ENCODE results near the gene KRTAP12-4.
"Not testable (repeated sequence)": the region's sequence is repeated elsewhere in the genome, so short reads cannot be mapped to it uniquely, and the experiment has no call there.

KRTAP12-4 gene

DNA sequence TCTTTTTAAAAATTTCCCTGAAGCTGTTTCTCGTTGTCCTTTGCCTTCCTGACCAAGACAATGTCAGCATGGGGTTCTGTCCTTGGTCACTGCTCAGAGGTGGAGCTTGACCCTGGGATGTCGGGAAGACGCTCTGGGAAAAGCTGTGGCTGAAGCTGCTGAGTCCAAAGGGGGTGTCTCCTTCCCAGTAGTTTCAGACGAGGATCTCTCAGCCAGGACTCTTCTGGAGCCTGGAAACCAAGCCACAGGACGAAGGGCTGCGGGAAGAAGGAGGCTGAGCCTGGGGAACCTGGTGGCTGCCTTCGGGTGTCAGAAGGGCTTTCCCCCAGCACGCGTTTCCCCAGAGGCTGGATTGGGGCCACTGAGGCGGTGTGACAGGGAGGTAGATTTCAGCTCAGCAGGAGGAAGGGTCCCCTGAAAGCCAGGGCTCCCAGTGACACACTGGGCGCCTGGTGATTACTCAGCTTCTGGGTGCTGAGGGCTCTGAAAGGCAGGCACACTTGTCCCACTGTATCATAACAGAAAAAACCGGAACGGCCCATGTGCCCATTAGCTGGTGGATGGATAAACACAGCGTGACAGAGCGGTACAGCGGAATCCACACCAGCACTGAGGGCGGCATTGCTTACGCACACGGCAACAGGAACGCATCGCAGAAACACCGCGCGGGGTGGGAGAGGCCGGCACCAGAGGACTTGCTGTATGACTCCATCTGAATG is 32.5 kb upstream of the KRTAP12-4 start:
- no peak for FAIRE-seq

DNA sequence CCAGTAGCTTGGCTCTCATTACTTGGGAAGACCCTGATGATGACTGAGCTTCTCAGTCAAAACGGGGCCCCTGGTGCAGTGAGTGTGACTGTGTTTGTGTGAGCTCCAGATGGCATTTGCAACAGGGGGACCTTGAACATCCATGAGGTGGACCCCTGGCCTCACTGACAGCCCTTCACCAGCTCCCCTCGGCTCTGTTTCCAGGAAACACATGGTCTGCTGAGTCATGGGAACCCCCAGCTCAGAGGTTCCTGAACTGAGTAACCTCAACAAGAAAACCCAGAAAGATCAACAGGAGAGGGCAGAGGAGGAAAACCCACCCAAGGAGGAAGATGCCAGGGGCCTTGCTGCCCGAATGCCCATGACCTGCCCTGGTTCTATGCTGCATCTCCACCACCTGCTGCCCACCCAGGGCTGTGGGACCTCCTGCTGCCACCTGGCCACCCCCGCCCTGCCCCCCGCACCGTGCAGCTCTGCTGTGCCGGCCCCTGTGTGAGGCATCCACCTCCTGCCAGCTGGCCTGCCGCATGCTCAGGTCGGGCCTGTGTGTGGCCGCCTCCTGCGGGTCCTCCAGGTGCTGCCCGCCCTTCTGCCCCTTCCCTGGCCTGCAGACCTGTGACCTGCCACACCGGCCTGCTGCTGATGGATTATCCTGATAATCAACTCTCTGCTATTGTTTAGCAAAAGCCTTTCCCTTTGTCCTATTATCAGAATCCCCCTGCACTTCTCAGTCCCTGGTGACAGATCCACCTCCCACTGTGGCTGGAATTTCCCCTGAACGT is 31.7 kb upstream of the KRTAP12-4 start:
- no peak for FAIRE-seq

DNA sequence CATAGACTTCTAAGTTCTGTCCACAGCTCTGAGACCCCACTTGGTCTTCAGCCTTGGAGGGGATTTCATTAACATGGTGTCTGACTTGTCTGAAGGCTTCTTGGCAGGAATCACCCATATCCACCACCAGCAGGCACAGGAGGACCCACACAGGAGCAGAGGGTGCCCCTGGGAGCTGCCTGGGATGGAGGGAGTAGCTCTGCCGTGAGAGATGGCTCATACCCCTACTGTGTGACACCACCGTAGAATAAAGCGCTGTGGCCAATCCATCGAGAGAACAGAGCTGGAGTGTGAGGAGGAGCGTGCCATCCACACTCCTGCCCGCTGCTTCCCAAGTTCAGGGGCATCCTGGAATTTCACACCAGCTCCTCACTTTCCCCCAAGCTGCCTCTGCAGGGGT is 30.6 kb upstream of the KRTAP12-4 start:
- not testable (repeated sequence) for FAIRE-seq

DNA sequence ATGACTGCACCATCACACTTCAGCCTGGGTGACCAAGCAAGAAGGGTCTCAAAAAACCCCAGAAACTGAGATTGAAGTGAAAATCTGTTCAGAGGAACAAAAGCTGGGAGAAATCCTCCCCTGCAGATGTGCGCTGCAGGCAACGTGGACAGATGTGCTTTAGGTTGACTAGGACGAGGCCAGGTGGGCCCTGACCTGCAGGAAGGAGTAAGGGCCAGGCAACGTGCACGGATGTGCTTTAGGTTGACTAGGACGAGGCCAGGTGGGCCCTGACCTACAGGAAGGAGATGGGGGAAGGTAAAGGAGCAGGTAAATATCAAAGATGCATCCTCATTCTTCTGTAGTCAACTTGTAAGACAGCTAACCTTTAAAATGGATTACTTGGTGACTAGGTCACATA is 30.0 kb upstream of the KRTAP12-4 start:
- no peak for FAIRE-seq

DNA sequence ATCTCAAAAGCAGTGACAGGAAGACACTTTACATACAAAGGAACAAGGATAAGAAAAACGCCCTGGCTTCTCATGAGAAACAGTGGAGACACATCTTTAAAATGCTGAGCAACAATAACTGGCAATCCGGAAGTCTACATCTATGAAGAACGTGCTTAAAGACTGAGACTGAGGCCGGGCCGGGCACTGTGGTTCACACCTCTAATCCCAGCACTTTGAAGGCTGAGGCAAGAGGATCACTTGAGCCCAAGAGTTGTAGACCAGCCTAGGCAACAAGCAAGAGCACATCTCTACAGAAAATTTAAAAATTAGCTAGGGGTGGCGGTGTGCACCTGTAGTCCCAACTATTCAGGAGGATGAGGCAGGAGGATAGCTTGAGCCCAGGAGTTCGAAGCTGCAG is 29.6 kb upstream of the KRTAP12-4 start:
- FAIRE-seq = no peak

DNA sequence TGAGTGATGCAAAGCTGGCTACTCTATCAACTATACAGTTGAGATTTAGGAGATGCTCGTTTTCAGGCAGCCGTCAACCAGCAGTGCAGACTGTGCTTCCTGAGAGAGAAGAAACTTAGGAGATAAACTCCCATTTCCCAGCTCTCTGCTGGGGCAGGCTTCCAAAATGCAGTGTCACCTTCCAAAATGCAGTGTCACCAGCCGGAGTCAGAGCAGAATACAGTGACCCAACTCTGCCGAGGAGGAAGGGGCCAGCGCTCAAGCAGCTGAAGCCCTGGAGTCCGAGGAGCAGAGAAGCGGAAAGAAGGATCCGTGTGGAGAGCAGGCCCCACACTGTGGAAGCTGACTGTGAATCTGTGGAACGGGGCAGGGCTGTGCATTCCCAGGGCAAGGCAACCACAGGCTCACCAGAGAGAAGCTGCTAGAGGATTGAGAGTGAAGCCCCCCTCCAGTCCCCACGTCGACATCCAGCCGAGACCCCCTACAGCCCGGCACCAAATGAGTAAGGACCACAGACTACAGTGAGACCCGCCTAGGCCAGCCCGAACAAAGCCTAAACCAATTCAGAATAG is 28.2 kb upstream of the KRTAP12-4 start:
- FAIRE-seq = no peak

DNA sequence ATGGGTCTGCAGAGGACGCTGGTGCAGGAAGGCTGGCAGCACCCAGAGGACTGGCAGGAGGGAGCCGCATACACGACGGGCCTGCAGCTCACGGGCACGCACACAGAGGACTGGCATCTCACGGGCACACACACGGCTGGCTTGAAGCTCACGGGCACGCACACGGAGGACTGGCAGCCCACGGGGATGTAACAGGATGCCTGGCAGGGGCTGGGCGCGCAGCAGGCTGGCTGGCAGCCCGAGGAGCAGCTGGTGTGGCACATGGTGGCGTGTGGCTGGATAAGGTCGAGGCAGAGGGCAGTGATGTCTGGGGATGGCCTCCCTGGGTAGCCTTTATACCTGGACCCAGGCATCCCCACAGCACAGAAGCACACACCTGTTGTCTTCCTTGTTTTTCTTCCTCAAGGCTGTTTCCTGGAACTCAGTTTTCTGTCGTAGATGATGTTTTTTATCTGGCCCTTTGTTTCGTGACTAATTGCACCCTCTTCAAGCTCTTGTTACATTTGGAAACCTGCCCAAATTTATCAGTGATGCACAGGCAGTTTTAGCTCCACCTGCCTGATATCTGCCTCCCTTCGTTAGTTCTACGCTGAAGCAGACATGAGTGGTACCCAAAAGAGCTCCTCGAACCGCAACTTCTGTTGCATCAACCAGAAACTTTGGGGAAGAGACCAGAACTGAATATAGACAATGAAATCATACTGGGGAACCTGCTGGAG is 27.6 kb upstream of the KRTAP12-4 start, which contains the start of gene KRTAP12-1:
Gene KRTAP12-1, minus strand, starts transcription at position 303 of the 719 bp plus-strand sequence. Its CDS starts 40 bp downstream, at position 263.
- FAIRE-seq = no peak

DNA sequence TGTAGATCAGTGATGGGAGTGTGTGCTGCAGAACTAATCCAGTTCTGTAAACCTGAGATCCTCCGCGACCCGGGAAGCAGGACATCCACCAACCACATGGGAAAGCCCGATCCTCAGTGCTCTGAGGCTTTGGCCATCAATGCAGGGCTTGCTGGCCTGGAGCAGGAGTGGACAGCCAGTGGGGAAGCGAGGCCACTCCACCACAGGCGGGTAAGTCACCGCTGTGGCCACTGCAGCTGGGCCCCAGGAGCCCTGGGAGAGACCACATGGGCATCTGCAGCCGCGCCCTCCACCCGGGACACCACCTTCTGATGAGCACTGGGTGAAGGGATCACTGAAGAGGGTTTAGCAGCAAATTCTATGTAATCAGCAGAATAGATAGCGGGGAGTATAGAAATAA is 26.7 kb upstream of the KRTAP12-4 start:
- no peak for FAIRE-seq

DNA sequence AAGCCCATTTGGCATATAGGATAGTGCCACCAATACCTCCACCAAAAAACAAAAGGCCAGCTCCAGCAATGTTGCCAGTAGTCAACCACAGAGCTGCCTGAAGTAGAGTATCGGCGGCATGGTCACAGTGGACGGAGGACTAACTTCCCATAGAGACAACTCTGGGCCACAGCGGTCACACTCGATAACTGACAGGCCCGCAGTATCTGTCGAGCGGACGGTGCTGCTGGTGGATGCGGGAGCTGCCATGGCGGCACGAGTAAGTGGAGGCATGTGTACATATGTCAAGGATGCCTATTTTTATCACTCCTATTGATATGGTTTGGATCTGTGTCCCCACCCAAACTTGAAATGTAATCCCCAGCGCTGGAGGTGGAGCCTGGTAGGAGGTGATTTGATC is 23.4 kb upstream of the KRTAP12-4 start:
- no peak for FAIRE-seq

DNA sequence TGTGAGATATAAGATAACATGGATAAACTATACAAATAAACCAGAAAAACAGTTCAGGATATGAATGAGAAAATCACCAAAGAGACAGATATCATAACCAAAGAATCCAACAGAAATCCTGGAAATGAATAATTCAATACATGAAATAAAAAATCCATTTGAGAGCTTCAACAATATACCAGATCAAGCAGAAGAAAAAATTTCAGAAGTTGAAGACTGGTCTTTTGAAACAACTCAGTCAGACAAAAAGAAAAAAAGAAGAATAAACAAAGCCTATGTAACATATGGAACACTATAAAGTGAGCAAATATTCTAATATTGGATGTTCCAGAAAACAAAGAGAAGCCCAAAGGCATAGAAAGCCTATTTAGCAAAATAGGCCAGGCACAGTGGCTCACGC is 17.5 kb upstream of the KRTAP12-4 start:
- no peak for FAIRE-seq

DNA sequence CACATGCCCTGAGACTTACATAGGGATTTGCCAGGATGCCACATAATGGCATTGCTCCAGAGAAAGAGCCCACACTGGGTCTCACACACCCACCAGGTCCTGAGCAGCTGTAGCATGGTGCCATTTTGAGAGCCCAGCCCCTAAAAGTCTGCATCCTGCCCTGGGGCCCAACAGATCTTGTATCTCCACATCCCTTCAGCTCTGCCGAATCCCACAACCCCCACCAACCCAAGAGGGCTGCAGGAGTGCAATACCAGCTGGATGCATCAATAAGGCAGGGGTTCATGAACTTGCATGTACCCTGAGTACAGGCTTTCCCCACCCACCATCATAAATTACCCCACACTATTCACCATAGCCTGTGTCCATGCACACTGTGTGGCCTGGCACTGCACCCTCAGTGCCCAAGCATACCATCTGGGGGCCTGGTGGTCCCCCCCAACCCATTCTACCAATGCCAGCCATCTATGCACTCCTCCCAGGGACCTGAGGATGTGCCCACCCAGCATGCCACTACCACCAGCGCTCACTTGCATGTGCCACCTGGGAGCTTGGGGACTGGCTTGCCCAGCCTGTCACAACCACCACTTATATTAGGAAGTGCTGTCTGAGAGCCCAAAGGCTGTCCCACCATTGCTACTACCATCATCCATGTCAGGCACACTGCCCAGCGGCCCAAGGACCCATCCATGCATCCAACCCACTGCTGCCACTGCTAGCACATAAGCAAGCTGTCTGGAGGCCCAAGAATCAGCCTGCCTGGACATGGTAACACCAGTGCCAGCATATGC is 16.4 kb upstream of the KRTAP12-4 start:
- no peak for FAIRE-seq

DNA sequence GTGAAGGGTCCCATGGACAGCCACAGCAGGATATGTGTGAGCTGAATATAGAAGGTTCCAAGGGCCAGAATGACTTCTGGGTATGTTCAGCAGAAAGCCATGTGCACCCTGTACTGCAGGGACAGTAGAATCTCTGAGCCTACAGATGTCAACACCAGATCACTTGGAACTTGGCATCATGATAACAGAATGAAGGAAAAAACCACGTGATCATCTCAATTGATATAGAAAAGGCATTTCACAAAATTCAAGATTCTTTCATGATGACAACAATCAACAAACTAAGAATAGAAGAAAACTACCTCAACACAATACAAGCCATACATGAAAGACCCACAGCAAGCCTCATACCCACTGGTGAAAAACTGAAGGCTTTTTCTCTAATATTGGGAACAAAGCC is 13.2 kb upstream of the KRTAP12-4 start:
- FAIRE-seq = no peak

DNA sequence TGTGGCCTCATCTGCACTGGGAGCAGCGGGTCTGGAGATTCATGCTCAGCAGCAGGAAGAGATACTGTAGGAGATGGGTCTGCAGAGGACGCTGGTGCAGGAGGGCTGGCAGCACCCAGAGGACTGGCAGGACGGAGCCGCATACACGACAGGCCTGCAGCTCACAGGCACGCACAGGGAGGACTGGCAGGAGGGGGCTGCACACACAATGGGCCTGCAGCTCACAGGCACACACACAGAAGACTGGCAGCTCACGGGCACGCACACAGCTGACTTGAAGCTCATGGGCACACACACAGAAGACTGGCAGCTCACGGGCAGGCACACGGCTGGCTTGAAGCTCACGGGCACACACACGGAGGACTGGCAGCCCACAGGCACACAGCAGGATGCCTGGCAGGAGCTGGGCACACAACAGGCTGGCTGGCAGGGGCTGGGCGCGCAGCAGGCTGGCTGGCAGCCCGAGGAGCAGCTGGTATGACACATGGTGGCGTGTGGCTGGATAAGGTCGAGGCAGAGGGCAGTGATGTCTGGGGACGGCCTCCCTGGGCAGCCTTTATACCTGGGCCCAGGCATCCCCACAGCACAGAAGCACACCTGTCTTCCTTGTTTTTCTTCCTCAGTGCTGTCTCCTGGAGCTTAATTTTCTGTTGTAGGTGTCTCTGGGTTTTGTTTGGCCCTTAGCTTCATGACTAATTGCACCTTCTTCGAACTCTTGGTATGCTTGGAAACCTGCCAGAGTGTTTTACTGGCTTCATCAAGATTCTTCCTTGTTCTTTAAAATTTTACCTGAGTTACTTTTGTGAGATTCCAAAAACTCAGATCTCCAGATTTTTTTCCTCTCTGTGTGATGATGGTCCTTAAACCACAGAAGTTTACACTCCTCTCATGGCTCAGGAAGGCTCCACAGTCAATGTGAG is 12.2 kb upstream of the KRTAP12-4 start, which contains the start of gene KRTAP12-2:
Gene KRTAP12-2, minus strand, starts transcription at position 527 of the 920 bp plus-strand sequence. Its CDS starts 41 bp downstream, at position 486.
- FAIRE-seq = no peak

DNA sequence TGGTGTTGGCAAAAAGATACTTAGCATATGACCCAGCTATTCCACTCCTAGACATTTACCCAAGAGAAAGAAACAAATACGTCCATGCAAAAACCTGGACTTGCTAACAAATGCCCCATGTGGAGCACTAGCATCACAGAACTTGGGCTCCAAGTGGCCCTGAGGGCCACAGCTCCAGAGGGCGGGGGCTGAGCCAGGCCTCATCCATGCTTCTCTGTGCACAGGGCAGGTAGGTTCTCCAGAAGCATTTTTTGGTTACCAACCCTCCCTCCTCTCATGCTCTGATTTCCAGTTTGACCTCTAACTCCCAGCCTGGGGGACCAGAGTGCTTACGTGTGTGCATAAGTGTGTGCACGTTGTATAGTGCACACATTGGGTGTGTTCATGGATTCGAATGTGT is 10.2 kb upstream of the KRTAP12-4 start:
- FAIRE-seq = no peak

DNA sequence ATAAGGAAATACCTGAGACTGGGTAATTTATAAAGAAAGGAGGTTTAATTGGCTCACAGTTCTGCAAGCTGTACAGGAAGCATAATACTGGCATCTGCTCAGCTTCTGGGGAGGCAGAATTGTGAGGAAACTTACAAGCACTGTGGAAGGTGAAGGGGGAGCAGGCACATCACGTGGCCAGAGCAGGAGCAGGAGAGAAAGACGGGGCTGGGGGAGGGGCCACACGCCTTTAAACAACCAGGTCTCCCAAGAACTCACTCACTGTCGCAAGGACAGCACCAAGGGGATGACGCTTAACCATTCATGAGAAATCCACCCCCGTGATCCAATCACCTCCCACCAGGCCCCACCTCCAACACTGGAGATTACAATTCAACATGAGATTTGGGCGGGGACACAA is 7.1 kb upstream of the KRTAP12-4 start:
- FAIRE-seq = not testable (repeated sequence)

DNA sequence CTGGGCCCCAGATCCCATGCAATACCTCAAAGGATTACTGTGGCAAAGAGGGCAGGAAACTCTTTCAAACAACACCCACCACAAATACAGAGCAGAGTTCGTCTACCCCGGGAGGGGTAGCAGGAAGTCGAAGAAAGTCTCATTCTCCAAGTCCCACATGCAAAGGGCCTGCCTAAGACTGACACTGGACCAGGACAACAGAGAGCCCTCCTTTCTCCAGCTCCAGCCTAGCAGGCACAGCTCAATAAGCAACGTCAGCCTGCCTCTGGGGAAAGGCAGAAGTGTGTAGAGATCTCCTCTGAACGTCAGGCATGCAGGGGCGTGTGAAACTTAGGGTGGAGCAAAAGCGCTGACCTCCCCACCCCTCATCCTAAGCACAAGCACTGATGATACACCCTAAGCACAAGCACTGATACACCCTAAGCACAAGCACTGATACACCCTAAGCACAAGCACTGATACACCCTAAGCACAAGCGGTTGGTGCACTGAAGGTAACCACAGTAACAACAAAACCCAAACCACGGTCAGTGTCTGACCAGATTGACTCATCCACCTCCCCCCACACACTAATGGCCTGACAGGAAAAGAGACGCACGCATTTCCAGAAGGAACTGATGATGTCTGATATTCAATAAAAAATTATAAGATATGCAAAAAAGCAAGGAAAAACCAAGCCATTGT is 4.6 kb upstream of the KRTAP12-4 start:
- no peak for FAIRE-seq

DNA sequence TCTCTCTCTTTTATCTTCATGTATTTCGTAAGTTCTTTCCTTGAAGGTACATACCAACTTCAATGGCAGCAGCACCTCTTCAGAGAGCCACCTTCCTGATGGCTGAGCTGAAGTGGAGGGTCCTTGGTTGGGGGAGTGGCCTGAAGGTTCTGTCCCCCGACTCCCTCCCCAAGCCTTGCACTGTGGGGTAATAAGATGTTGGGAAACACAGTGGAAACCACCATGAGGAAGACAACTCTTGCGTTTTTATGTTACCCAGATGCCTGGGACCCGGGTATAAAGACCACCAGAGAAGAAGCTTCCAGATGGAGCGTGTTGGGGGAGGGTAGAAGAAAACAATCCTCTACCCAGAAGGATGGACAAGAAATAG is 4.1 kb upstream of the KRTAP12-4 start:
- FAIRE-seq = no peak

DNA sequence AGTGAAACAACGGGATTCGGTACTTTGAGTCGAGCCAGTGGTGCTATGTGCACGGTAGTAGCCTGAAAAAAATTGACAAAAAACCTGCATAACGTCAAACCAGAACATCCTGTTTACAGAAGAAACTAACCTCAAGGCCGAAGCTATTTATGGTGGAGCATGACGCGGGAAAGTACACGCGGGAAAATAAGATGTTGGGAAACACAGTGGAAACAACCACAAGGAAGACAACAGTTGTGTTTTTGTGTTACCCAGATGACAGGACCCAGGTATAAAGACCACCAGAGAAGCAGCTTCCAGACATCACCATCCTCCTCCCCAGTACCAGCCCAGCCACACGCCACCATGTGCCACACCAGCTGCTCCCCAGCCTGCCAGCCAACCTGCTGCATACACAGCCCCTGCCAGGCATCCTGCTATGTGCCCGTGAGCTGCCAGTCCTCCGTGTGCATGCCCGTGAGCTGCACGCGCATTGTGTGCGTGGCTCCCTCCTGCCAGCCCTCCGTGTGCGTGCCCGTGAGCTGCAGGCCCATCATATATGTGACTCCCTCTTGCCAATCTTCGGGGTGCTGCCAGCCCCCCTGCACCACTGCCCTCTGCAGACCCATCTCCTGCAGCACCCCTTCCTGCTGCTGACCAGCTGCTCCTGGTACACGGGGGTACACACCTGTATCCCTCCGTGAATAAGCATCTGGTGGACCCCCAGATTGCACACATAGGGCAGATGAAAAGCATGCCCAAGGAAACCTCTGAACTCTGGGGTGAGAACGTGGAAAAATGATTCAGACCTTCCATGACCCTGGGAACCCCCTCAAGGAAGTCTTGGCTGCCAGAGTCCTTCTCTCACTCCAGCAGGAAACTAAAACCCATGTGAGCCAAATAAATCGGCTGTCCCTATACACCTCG is 3.4 kb upstream of the KRTAP12-4 start, which contains the start of gene KRTAP12-3:
Gene KRTAP12-3, plus strand, starts transcription at position 298 of the 906 bp plus-strand sequence. Its CDS starts 48 bp downstream, at position 346.
- FAIRE-seq = no peak

DNA sequence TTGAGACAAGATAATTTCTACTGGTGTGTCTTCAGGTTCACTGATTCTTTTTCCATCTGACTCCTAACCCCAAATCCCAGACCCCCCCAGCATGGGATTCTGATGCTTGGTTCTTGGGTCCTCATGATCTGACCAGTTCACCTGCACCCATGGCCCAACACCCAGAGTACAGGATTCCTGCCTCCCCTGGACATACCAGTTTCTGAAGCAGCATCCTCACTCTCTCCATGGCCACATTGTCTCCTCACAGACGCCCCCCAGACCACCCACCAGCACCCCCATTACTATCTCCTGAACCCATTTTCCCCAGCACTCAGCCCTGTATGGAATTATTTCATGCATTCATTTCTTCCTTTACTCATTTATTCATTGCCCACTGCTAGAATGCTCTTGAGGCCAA is 2.4 kb upstream of the KRTAP12-4 start:
- FAIRE-seq = no peak
